ENCODE results near the gene LRRC8A. TPM values are rescaled to one million over a fixed set of nuclear protein-coding genes. Genes with fewer than 3 reads are reported as not detected.

The LRRC8A gene
- total RNA-seq, 4 donors from 2014 or later, result 39.5 to 94.2 (median 55.6) TPM

- Histone ChIP-seq H3K9me3 (no peaks in the 10 kb centered on the region), H3K4me3 (no peak overlapping the region), H3K4me1 (peaks cover 55 to 82% (median 76%) of the 10 kb centered on the region in 4 donors), H3K36me3 (peaks cover 0 to 60% (median 44%) of the 10 kb centered on the region in 4 donors), H3K27me3 (no peaks in the 10 kb centered on the region), H3K27ac (replicated peaks in 1 of 4) (peak overlapping the region in 2 of 4 donors; percentile 39 to 99)
- 78% methylated on average over 6 of the region's 8 CpGs for WGBS
- TF ChIP-seq EP300 (IDR thresholded peaks at IDR 0.05) (no peak), POLR2A (IDR thresholded peaks at IDR 0.05; ENCODE audit: low read depth) (no peak), POLR2AphosphoS5 (IDR thresholded peaks at IDR 0.05) (no peak)
- TF ChIP-seq, protein P1, sequence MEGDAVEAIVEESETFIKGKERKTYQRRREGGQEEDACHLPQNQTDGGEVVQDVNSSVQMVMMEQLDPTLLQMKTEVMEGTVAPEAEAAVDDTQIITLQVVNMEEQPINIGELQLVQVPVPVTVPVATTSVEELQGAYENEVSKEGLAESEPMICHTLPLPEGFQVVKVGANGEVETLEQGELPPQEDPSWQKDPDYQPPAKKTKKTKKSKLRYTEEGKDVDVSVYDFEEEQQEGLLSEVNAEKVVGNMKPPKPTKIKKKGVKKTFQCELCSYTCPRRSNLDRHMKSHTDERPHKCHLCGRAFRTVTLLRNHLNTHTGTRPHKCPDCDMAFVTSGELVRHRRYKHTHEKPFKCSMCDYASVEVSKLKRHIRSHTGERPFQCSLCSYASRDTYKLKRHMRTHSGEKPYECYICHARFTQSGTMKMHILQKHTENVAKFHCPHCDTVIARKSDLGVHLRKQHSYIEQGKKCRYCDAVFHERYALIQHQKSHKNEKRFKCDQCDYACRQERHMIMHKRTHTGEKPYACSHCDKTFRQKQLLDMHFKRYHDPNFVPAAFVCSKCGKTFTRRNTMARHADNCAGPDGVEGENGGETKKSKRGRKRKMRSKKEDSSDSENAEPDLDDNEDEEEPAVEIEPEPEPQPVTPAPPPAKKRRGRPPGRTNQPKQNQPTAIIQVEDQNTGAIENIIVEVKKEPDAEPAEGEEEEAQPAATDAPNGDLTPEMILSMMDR (IDR thresholded peaks at IDR 0.05), result no peak
- DNase-seq (ENCODE audit: extremely low spot score), result no peak
- intact Hi-C loops (cut with DNase I), result no loop called here
Observed at GRCh38 chr9:128885376-128885775, 3.4 kb downstream of the LRRC8A start.

DNA sequence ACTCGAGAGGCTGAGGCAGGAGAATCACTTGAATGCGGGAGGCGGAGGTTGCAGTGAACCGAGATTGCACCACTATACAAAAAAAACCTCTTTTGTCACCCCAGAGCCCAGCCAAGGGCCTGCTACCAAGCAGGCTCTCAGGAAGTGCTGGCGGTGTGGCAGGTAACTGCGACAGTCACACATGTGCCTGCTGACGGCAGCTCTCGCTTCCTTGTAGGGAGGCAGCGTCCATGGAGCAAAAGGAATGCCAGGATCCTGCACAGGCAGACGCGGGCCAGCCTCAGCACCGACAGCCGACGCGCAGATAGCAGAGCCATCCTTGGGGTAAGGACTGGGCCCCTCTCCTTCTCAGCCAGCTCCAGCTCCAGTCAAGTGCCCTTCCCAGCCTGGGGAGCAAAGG, 3.9 kb downstream of the LRRC8A start:
- no peak overlapping the region for H3K4me3 ChIP-seq
- intact Hi-C loops (cut with DNase I), result no loop called here
- H3K9me3 ChIP-seq, result no peaks in the 10 kb centered on the region
- H3K4me1 ChIP-seq, result peaks cover 54 to 82% (median 76%) of the 10 kb centered on the region in 4 donors
- TF ChIP-seq POLR2AphosphoS5 (IDR thresholded peaks at IDR 0.05), result no peak
- TF ChIP-seq, protein P1 (IDR thresholded peaks at IDR 0.05), result no peak
- no peak for TF ChIP-seq EP300 (IDR thresholded peaks at IDR 0.05)
- TF ChIP-seq POLR2A (IDR thresholded peaks at IDR 0.05; ENCODE audit: low read depth), result no peak
- WGBS, result 92% methylated on average over 4 of the region's 15 CpGs
- no peak for DNase-seq (ENCODE audit: extremely low spot score)
- H3K27ac ChIP-seq (replicated peaks in 1 of 4), result peak overlapping the region in 3 of 4 donors; percentile 39 to 99 (median 55)
- peaks cover 0 to 64% (median 48%) of the 10 kb centered on the region in 4 donors for H3K36me3 ChIP-seq
- no peaks in the 10 kb centered on the region for H3K27me3 ChIP-seq

- no peak for DNase-seq (ENCODE audit: extremely low spot score)
- H3K27me3 ChIP-seq, result no peaks in the 10 kb centered on the region
- intact Hi-C loops (cut with DNase I), result no loop called here
- no peak overlapping the region for H3K4me3 ChIP-seq
- TF ChIP-seq, protein P1 (IDR thresholded peaks at IDR 0.05), result no peak
- TF ChIP-seq POLR2AphosphoS5 (IDR thresholded peaks at IDR 0.05) (no peak), POLR2A (IDR thresholded peaks at IDR 0.05; ENCODE audit: low read depth) (no peak), EP300 (IDR thresholded peaks at IDR 0.05) (no peak)
- peaks cover 58 to 82% (median 78%) of the 10 kb centered on the region in 4 donors for H3K4me1 ChIP-seq
- H3K36me3 ChIP-seq, result peaks cover 0 to 70% (median 51%) of the 10 kb centered on the region in 4 donors
- peak overlapping the region; percentile 16 to 99 (median 47) for H3K27ac ChIP-seq (replicated peaks in 1 of 4)
- H3K9me3 ChIP-seq, result no peaks in the 10 kb centered on the region
- 63% methylated on average over 13 of the region's 13 CpGs for WGBS
Observed at GRCh38 chr9:128886211-128886891, 4.4 kb downstream of the LRRC8A start.

- DNase-seq (ENCODE audit: extremely low spot score), result no peak
- no peak for TF ChIP-seq EP300 (IDR thresholded peaks at IDR 0.05)
- TF ChIP-seq, protein P1 (IDR thresholded peaks at IDR 0.05), result no peak
- Histone ChIP-seq H3K4me1 (peaks cover 65 to 87% (median 85%) of the 10 kb centered on the region in 4 donors), H3K36me3 (peaks cover 0 to 74% (median 52%) of the 10 kb centered on the region in 4 donors), H3K27ac (replicated peaks in 1 of 4) (peak overlapping the region in 3 of 4 donors; percentile 16 to 22 (median 21)), H3K9me3 (no peaks in the 10 kb centered on the region), H3K4me3 (no peak overlapping the region), H3K27me3 (no peaks in the 10 kb centered on the region)
- WGBS, result 92% methylated on average over 3 of the region's 3 CpGs
- intact Hi-C loops (cut with DNase I), result no loop called here
Observed at GRCh38 chr9:128887049-128887448, 5.1 kb downstream of the LRRC8A start.
